Muscle layer of duodenum (tissue), 2 donors: ENCODE results near the gene OSTN.
"Not testable (repeated sequence)": the region's sequence is repeated elsewhere in the genome, so short reads cannot be mapped to it uniquely, and the experiment has no call there.

ENCODE experiments used
- H3K27ac ChIP-seq: one replicate; pipeline ENCODE4 v1.7.0; 2013; ENCODE audit warnings: mild to moderate bottlenecking, low read length
- H3K27me3 ChIP-seq: one replicate; pipeline ENCODE4 v1.7.0; 2013; ENCODE audit warnings: low read depth, mild to moderate bottlenecking, control low read depth, low read length
- H3K36me3 ChIP-seq, 2 donors: one replicate each; pipeline ENCODE4 v1.7.0; 2013; ENCODE audit warnings: low read length in 2 of 2, control low read depth in 1 of 2, mild to moderate bottlenecking in 1 of 2; ENCODE audit not compliant: insufficient read depth in 2 of 2, control insufficient read depth in 1 of 2
- H3K4me1 ChIP-seq, 2 donors: one replicate each; pipeline ENCODE4 v1.7.0; 2013; ENCODE audit warnings: low read length in 2 of 2, mild to moderate bottlenecking in 2 of 2, control low read depth in 1 of 2, moderate library complexity in 1 of 2; ENCODE audit not compliant: insufficient read depth in 2 of 2, control insufficient read depth in 1 of 2
- H3K4me3 ChIP-seq, 2 donors: one replicate each; pipeline ENCODE4 v1.7.0; 2013; ENCODE audit warnings: low read length in 2 of 2, low read depth in 1 of 2, mild to moderate bottlenecking in 1 of 2
- H3K9me3 ChIP-seq, 2 donors: one replicate each; pipeline ENCODE4 v1.7.0; 2013; ENCODE audit warnings: low read length in 2 of 2, control low read depth in 1 of 2, mild to moderate bottlenecking in 1 of 2; ENCODE audit not compliant: control insufficient read depth in 1 of 2
- donor health status: healthy.

OSTN gene

GRCh38 chr3:191235331-191236314, 36.6 kb downstream of the OSTN start:
- no peaks in the 10 kb centered on the region for H3K4me1 ChIP-seq
- H3K36me3 ChIP-seq, result no peaks in the 10 kb centered on the region
- no peaks in the 10 kb centered on the region for H3K9me3 ChIP-seq
- no peaks in the 10 kb centered on the region for H3K27me3 ChIP-seq
- no peak overlapping the region for H3K27ac ChIP-seq
- H3K4me3 ChIP-seq, result no peak overlapping the region

- H3K9me3 ChIP-seq, result no peaks in the 10 kb centered on the region
- H3K27ac ChIP-seq, result no peak overlapping the region
- no peaks in the 10 kb centered on the region for H3K4me1 ChIP-seq
- H3K27me3 ChIP-seq, result no peaks in the 10 kb centered on the region
- no peak overlapping the region for H3K4me3 ChIP-seq
- H3K36me3 ChIP-seq, result no peaks in the 10 kb centered on the region
Observed at GRCh38 chr3:191236646-191237045, 37.6 kb downstream of the OSTN start.

- Histone ChIP-seq H3K4me1 (no peaks in the 10 kb centered on the region), H3K4me3 (no peak overlapping the region), H3K36me3 (no peaks in the 10 kb centered on the region), H3K27me3 (no peaks in the 10 kb centered on the region), H3K9me3 (no peaks in the 10 kb centered on the region), H3K27ac (no peak overlapping the region)
Observed at GRCh38 chr3:191237047-191237882, 38.2 kb downstream of the OSTN start.

DNA sequence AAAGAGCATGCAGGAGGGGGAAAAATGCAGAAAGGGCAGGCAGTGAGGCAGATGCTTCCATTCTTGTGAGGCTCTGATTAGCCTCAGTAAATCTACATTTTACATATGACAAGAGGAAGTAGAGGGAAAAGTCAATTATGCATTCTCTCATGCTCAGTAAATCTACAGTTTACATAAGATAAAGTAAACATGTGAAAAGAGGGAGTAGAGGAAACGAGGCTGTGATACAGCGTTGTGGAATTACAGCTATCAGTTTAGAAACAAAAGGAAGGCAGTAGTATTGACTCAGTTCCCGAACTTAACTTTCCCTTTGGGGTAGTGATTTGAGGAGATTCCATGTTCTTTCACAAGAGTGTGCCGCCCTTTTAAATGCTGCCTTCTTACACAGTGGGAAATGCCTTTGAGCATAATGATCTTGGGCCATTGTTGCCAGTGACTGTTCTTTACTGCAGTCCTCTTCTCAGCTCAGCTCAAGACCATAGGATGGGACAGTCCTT, 39.3 kb downstream of the OSTN start:
- no peak overlapping the region for H3K27ac ChIP-seq
- H3K27me3 ChIP-seq, result no peaks in the 10 kb centered on the region
- H3K4me1 ChIP-seq, result no peaks in the 10 kb centered on the region

DNA sequence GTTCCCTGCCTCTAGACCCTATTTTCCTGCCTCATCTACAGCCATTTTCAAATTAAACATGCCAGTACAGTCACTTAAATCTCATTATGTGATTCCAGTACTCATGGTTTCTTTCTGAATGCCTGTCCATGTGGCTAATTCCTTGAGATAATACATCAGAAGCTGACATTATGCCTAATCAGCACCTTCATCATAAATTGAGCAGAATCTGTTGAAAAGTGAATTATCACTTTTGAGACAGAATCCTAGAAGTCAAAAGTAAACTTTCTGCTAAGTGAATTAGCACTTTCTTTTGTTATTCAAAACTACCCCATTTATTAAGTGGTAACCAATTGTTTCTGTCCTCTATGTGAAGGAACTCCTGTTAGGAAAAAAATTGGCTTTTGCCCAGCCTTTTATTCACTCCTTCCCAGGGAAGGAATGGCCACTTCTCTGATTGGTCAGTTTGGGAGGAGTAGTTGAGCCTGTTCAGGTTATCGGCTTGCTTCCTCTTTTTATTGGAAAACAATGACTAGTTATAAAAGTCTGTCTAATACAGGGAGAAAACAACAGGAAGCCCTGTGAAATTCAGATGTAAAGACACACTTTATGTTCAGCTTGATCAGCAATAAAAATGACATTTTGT, 40.5 kb downstream of the OSTN start:
- H3K9me3 ChIP-seq, result no peaks in the 10 kb centered on the region
- H3K27ac ChIP-seq, result no peak overlapping the region
- H3K36me3 ChIP-seq, result no peaks in the 10 kb centered on the region

More for the DNA sequence above, 39.3 kb downstream of the OSTN start:
- Histone ChIP-seq H3K36me3 (no peaks in the 10 kb centered on the region), H3K9me3 (no peaks in the 10 kb centered on the region), H3K4me3 (no peak overlapping the region)

GRCh38 chr3:191240486-191240885, 41.4 kb downstream of the OSTN start:
- Histone ChIP-seq H3K27ac (no peak overlapping the region), H3K4me3 (no peak overlapping the region), H3K36me3 (no peaks in the 10 kb centered on the region)

More for the DNA sequence above, 40.5 kb downstream of the OSTN start:
- Histone ChIP-seq H3K4me3 (no peak overlapping the region), H3K4me1 (no peaks in the 10 kb centered on the region), H3K27me3 (no peaks in the 10 kb centered on the region)

DNA sequence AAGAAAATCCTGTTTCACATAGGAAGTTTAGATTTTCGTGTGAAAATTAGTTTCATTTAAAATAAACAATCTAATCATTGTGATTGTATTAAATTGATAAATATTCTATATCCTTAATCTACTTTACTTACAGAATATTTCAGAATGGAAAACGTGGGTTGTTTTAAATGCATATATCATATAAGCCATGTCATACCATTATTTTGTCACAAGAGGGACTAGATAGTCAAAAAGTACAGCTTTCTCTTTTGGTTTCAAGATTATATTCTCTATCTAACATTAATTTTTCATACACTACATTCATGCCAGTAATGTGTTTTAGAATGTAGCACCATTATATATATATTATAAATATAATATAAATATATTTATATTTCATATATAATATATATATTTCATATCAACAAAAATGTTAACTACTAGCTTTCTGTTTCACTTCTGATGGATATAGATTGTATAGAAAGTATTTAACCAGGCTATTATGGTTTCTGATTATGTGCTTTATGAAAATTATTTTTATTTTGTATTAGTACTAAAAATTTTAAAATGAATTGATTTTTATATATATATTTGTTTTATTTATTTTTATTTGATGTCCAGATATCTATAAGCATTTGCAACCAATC, 45.3 kb downstream of the OSTN start:
- Histone ChIP-seq H3K27me3 (no peaks in the 10 kb centered on the region), H3K4me3 (no peak overlapping the region), H3K9me3 (no peaks in the 10 kb centered on the region), H3K4me1 (no peaks in the 10 kb centered on the region), H3K36me3 (no peaks in the 10 kb centered on the region), H3K27ac (no peak overlapping the region)

More at GRCh38 chr3:191240486-191240885, 41.4 kb downstream of the OSTN start:
- H3K27me3 ChIP-seq, result no peaks in the 10 kb centered on the region
- no peaks in the 10 kb centered on the region for H3K9me3 ChIP-seq
- H3K4me1 ChIP-seq, result no peaks in the 10 kb centered on the region

DNA sequence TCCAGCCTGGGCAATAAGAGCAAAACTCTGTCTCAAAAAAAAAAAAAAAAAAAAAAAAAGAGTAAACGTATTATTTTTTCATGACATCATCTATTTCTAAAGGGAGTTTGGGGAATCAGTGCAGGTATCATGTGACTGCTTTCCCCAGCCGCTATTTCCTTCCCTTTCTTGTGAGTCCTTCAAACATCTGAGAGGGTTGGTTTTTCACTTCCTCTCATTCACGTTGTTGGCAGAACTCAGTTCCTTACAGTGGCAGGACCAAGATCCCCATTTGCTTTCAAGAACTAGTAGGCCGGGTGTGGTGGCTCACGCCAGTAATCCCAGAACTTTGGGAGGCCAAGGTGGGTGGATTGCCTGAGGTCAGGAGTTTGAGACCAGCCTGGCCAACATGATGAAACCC, 47.0 kb downstream of the OSTN start:
- not testable (repeated sequence) for H3K27ac ChIP-seq, H3K4me1 ChIP-seq, H3K4me3 ChIP-seq, H3K36me3 ChIP-seq, H3K27me3 ChIP-seq, H3K9me3 ChIP-seq

- Histone ChIP-seq H3K27me3 (no peaks in the 10 kb centered on the region), H3K9me3 (no peaks in the 10 kb centered on the region), H3K4me1 (no peaks in the 10 kb centered on the region), H3K27ac (no peak overlapping the region), H3K36me3 (no peaks in the 10 kb centered on the region), H3K4me3 (no peak overlapping the region)
Observed at GRCh38 chr3:191246630-191247029, 47.6 kb downstream of the OSTN start.

GRCh38 chr3:191253089-191253799, 54.2 kb downstream of the OSTN start:
- peaks cover 0 to 5% of the 10 kb centered on the region in 2 donors for H3K4me1 ChIP-seq
- no peak overlapping the region for H3K27ac ChIP-seq
- no peaks in the 10 kb centered on the region for H3K27me3 ChIP-seq
- H3K4me3 ChIP-seq, result no peak overlapping the region
- no peaks in the 10 kb centered on the region for H3K9me3 ChIP-seq
- H3K36me3 ChIP-seq, result no peaks in the 10 kb centered on the region
